NCI-H1417 treated with DMSO at 0.1 percent for 48 hours (cell line): ENCODE measurements around the gene ANO7.

Experiments
- DNase-seq: peaks from one replicate; lab custom pipeline; 2025; lab: John Stamatoyannopoulos, UW

Gene ANO7

DNA sequence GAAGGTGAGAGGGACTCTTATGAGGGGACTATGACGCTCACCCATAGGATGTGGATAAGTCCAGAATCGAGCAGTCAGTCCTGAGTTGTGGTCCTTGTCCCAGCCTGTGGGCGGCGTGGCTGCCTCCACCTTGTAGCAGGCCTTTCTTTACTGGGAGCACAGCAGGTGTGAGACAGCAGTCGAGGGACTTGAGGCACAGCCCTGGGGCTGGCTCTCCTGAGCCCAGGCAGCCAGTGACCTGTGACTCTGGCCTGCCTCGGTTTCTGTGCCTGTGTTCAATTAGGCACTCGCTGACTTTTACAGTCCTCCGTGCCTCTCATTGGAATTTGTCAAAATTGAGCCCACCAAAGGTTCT lies 30.0 kb upstream of the ANO7 start:
- no peak for DNase-seq

DNA sequence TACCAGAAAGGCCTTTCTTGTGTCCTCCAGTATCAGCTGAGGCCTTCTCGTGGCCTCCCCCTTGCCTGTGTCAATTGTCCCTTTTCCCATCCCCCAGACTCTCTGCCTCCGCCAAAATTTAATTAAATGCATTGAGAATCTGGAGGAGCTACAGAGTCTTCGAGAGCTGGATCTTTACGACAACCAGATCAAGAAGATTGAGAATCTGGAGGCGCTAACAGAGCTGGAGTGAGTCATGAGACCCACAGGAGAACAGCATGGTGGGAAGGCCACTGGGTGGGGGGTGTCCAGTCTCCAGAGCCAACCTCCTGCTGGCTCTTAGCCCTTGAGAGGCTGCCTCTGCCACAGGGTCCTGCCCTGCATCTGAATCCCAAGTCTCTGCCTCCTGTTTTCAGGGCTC lies 29.4 kb upstream of the ANO7 start:
- DNase-seq, result no peak

DNA sequence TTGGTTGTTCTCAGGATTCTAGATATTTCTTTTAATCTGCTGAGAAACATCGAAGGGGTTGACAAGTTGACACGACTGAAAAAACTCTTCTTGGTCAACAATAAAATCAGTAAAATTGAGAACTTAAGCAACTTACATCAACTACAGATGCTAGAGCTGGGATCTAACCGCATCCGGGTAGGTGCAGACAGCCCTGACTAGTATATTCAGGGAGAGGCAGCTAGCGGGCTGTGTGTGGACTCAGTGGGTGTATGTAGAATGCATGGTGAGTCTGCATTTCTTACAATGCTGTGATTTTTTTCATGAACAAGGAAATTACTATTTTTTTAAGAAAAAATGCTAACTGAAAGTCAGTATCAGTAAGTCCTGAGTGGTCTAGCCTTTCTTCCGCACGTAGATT lies 28.2 kb upstream of the ANO7 start:
- DNase-seq, result no peak

DNA sequence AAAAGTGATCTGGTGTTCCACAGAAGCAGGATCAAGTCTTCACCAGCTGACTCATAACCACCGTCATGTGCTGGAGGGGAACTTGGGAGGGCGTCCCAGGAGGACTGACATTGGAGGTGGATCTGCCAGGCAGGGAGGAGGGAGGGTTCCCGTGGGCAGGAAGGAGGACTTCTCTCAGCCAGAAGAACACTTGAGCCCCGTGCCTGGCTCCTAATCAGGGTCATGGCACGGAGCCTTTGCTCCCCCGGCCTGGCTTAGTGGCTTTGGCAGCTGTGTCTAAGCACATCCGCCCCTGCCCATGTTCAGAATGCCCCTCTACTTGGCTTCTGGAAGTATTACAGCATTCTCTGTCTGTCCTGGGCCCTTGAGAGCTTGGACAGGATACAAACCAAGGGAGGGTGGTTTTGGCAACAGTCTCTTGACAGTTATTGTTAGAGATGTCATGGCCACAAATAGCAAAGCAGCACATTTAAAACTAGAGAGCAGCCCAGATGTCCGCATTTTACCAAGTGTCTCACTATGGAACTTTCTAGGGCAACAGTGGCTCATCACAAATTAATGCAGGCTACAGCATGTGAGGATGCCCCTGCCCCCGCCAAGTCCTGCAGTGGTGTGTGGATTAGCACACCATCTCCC lies 26.7 kb upstream of the ANO7 start:
- no peak for DNase-seq

DNA sequence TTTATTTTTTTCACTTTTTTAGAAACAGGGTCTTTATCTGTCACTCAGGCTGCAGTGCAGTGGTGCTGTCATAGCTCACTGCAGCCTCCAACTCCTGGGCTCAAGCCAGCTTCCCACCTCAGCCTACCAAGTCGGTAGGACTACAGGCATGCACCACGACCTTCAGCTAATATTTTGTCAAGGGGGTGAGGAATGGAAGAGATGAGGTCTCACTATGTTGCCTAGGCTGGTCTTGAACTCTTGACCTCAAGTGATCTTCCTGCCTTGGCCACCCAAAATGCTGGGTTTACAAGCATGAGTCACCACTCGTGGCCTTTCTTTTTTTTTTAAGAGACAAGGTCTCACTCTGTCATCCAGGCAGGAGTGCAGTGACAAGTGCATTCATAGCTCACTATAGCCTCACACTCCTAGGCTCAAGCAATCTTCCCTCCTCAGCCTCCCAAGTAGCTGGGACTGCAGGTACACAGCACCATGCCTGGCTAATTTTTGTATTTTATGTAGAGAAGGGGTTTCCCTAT lies 24.8 kb upstream of the ANO7 start:
- DNase-seq, result no peak

DNA sequence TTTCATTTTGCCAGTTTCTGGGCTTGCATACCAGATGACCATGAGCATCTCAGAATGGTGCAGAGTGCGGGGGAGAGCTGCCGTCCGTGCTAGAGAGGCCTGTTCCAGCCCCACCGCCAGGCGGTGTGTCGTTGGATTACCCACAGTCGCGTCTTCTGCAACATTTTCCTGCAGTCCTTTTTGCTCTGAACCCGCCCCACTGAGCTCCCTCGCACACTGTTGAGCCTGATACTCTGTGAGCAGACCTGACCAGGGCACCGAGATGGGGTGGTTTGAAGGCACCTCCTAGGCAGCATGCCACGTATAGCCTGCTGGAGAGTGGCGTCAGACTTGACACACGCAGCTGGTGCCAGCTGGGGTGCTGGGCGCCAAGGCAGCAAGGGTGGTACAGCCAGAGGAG lies 20.1 kb upstream of the ANO7 start:
- no peak for DNase-seq

DNA sequence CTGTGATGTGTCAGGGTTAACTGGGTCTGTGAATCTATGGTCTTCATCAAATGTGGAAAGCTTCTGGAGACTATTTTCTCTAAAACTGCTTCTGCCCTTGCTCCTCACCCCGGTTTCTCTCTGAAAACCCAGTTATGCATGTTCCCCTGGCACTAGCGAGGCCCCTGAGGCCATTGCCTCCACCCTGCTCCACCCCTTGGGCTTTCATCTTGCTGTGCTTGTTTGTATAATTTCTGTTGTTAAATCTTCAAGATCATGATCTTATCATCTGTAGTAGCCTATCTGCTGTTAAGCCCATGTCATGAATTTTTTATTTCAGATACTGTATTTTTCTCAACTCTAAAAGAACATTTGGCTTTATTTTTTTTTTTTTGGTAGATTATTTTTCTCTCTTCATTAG lies 14.9 kb upstream of the ANO7 start:
- no peak for DNase-seq

DNA sequence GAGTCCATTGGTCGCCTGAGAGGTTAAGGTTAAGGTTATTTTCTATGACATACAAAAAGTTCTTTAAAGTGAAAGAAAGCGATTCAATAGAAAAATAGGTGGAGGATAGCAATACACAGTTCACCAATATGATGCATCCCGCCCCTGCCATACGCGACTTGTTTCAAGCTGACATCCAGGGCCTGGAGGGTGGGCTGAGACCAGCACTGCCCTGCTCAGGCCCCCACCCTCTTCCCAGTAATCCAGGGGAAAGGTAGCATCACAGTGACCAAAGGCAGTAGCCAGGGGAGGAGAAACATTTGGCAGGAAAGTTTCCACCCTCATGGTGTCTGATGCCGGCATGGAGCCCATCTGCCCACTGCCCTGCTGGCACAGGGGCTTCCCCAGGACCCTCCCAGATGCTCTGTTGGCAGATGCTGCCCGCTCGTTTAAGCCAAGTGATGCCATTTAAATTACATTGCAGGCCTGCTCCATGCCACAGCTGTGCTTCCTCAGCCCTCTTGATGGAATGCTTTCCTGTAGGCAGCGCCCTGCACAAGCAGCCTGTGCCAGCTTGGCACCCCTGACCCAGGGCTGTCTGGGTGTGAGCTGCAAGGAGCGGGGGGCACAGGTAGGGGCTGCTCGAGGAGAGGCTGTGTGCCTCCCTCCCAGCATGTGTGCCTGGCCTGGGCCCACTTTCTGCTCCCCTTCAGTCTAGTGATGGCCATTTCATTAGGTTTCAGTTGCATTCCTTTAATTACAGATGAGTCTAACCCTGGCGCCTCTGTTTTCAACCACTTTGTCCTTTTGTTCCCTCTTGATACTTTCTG lies 10.7 kb upstream of the ANO7 start:
- DNase-seq, result no peak

DNA sequence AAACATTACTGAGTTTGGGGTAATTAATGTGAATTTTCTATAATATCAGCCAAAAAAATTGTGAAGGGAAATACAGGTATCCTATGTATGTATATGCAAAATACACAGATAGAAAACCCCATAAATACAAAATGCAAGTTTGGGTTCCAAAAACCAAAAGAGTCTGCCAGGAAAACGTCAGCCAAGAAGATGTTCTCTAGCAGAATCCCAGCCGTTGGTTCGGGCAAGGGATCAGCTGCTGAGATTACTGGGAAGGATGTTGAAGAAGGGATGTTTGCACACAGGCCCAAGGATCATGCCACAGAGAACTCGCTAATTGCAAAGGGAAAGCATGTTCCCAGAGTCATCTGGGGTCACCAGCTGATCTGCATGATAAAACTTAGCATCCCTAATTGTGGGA lies 9.5 kb upstream of the ANO7 start:
- no peak for DNase-seq

DNA sequence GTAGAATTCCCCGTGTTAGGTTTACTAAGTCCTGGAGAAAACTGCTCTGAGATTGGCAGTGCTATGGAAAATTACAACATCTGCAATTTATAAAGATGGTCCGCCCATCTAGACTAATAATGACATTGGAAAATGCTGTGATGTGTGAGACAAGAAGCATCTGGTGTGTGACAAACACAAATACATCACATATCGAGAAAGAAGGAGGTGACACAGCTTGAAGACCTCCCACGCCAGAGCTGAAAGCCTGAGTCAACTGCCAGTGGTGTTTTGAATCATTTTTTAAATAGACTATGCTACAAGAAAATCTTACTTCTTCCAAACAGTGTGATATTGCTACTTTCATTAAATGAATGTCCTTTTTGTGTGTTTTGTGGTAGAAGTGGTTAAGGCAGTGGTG lies 8.6 kb upstream of the ANO7 start:
- no peak for DNase-seq

DNA sequence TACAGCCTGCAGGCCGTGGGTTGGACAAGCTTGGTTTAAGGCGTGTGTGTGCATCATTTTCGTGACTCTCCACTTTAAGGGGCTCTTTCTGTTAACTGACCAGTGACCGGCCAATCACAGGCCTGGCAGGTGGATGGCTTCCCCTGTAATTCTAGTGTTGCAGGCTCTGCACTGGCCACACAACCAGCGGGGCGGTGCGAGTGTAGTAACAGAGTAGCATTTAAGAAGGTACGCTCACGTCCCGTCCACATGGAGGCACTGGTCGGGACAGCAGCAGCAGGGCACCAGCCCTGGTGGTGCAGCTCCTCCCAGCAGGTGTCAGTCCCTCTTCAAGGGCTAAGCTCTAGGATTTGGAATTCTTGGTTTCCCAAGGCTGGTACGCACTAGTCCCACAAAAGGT lies 8.0 kb upstream of the ANO7 start:
- no peak for DNase-seq

DNA sequence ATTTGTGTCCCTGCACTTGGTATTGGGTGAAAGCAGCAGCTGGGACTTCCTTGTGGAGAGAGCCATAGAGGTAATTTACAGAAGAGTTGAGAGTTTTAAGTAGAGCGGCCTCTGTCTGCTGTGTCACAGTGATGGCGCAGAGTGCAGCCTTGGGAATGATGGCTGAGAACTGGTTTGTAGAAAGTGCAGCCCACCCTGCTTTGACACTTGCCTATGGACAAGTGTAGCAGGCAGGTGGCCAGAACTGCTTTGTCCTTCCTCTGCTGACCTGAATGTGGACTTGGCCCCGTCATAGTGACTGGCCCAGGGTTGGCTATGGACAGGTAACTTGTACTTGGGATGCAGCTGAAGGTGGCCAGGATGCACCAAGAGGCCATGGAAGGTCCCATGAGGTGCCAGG lies 6.4 kb upstream of the ANO7 start:
- DNase-seq, result no peak

DNA sequence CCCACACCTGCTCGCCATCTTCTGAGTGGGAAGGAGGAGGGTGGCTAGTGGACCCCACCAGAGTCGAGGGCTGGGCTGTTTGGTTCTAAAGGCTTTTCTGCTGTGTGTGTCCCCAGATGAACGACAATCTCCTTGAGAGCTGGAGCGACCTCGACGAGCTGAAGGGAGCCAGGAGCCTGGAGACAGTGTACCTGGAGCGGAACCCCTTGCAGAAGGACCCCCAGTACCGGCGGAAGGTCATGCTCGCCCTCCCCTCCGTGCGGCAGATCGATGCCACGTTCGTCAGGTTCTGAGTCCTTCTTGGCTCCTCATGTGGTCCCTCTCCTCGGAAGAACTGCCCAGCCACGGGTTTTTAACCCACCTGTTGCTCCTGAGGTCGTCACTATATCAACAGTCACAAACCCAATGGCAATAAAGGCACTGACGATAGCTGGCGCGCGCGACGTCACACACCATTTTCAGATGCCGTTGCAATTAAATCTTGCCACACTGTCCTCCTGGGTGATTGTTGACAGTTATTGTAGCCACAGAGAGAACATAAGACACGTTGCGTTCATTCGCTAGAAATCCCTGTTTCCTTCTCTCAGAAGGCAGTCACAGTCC lies 5.8 kb upstream of the ANO7 start:
- no peak for DNase-seq

DNA sequence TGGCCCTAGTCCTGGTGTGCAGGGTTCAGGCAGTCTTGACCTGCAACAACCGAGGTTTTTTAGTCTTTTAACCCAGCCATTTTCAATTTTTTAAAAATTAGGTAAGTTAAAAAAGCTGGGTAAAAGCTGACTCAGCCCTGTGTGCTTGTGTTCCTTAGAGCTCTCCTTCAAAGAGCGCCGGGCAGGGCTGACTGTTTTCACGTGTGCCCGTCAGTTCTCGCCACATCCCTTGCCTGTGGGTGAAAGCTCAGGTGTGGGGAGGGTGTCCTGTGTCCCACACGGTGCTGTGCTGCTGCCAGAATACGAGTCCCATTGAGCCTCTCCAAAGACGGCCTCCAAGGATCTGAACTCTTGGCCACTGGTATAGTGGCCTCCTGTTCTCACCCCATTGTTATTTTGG lies 5.3 kb upstream of the ANO7 start:
- no peak for DNase-seq

DNA sequence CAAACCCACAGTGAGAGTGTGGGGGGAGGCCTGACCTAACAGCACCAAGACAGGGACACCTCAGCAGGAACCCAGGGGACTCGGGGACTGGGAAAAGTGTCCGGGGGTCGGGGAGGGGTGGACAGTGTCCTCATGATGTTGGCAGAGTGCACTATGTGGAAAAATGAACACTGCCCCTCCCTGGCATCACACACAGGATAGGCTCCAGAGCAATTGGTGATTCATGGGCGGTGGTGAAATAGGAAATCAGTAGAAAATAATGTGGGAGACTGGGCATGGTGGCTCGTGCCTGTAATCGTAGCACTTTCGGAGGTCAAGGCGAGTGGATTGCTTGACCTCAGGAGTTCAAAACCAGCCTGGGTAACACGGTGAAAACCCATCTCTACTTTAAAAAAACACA lies 3.6 kb upstream of the ANO7 start:
- DNase-seq, result no peak

DNA sequence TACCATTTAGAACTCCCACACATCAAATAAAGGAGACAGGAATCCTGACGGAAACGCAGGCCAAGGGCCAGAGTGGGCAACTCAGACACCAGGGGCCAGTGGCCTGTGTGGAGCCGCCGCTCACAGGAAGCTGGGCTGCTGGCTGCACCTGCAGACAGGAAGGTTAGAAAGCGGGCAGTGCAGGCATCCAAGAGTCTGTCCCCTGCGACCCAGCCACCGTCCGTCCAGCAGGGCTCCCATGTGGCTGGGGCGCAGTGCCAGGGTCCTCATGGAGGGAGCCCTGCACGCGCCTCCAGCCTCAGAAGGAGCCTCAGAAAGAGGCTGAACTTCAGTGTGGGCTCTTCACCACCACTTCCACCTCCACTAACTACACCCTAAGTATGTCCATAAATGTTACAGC lies 2.5 kb upstream of the ANO7 start:
- no peak for DNase-seq

DNA sequence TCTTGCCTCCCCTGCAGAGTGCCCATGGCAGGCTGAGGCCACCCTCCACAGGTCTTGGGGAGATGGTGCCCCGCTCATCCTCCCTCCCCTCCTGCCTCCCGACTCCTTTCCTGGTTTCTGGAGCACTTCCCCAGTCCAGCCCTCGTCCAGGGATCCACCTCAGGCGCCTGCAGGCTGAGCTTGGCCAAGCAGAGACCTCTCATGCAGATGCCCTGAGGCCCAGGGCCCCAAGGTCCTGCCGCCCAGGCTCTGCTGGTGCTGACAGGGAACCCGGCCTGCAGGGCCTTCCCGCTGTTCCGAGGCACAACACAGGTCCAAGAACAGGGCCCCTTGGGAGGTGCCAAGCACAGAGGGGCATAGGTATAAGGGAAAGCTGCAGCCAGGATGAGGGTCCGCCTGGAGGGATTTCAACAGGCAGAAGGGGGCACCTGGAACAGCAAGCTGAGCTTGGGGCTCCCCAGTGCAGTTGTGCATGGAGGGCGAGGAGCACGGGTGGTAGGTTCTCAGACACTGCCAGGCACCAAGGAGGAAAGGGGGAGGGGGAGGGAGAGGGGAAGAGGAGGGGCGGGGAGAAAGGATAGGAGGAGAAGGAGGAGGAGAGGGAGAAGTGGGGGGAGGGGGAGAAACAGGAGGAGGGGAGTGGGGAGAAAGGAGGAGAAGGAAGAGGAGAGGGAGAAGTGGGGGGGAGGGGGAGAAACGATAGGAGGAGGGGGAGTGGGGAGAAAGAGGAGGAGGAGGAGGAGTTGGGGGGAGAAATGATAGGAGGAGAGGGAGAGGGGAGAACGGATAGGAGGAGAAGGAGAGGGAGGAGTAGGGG lies 1.2 kb upstream of the ANO7 start:
- no peak for DNase-seq

DNA sequence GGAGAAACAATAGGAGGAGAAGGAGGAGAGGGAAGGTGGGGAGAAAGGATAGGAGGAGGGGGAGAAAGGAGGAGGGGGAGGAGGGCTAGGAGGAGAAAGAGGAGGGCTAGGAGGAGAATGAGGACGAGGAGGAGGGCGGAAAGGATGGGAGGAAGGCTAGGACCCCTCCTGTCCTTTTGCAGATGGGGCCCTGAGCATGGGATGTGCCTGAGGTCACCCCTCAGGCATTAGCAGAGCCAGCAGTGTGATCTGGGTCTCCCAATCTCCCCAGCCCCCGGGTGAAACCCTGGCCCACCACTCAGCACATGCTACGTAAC lies 601 bp upstream of the ANO7 start:
- DNase-seq, result no peak

DNA sequence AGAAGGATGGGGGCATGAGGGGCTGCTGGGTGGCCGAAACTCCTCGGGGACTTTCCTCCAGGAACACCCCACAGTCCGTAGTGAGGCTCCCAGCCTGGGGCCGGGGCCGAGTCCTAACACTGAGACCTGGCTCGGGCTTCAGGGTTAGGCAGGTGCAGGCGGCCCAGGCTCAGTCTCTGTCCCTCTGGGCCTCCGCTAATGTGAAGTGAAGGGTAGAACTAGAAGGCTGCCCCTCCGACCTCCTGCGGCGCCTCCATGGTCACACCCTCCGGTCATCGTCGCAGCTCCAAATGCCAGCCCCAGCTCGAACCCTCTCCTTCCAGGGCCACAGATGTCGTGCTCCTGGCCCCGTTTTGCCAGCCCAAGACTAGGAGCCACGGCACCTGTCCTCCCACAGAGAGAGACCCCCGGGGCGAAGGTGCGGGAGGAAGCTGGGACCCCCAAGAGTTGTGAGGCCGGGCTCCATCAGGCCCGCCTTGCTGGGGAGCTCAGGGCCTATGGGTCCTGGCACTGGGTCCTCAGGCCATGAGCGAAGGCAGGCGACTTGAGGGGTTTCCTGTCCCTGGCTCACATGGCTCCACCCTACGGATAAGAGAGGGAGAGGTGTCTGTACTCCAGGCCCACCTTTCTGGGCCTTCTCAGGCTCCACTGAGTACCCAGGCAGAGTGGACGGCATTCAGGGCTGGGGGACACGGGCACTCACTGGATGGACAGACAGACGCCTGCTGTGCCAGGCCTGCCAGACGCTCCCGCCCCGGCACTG lies 797 bp downstream of the ANO7 start:
- DNase-seq, result no peak

DNA sequence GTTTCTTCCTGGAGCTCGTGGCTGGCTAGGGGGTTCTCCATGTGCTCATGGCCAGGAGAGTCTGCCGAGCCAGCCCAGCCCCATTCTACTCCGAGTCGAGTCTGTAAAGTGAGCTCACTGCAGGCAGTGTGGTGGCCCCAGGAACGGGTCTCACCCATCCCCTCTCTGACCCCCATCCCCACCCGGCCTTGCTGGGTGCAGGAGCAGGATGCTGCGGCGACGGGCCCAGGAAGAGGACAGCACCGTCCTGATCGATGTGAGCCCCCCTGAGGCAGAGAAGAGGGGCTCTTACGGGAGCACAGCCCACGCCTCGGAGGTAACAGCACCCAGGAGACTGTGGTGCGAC lies 1.4 kb downstream of the ANO7 start:
- no peak for DNase-seq

DNA sequence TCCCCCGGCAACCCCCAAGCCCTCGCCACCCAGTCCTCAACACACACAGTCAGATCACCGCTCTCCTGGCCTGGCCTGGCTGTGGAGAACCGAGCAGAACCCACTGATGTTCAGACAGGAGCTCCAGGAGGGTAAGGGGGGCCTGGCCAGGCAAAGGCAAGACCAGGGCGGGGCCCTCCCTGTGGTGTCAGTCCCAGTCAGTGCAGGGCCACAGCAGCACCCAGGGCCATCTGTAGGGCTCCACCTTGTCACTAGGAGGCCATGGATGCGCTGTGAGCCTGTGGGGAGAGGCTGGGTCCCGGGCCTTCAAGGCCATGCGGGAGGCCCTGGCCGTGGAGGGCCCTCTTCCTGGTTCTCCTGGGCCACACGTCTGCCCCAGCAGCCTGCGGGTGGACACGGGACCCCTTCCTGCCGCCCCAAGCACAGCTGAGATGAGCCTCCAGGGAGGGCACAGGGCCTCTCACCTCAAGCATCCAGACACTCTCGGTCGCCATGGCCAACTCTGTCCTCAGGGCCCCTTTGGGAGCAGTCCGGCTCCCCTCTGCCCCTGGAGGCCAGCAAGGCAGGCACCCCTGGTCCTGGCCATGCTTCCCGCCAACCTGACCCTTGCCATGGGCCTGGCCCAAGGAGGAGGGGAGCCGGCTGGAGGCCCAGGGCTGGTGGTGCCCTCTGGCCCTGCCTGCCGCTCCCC lies 2.0 kb downstream of the ANO7 start:
- no peak for DNase-seq

DNA sequence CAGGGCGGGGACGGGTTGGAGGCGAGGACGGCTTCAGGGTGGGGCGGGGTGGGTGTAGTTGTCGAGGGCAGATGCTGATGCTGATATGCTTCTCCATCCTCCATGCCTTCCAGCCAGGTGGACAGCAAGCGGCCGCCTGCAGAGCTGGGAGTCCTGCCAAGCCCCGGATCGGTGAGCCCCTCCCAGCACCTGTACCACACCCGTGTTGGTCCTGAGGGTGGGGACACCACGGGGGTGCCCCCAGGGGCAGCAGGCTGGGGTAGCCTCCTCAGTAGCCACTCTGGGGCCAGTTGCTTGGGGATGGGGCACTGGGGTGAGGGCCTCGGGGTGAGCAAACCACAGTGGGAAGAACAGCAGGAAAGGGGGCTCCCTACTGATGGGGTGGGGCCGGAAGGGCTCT lies 2.6 kb downstream of the ANO7 start:
- no peak for DNase-seq
